Endothelial cell of umbilical vein (primary cell): ENCODE measurements around the gene RNF130. TPM values are rescaled to one million over a fixed set of nuclear protein-coding genes. Genes with fewer than 3 reads are reported as not detected.

Source experiments
- BruUV-seq: library from RNA; stranded (reverse); fragments of 400-500 nt; replicated peaks from 2 replicates; lab custom pipeline; 2021; lab: Mats Ljungman, UMichigan
- CTCF ChIA-PET: fragments of 300-600, 350-600 bp; sonication (Branson Sonifier 250); formaldehyde crosslinking; loops from one replicate; lab custom pipeline; 2021; ENCODE audit warnings: antibody characterized with exemption, inconsistent platforms; lab: Charles Lee
- POLR2A ChIA-PET: fragments of 300-600, 350-600 bp; sonication (Branson Sonifier 250); formaldehyde crosslinking; loops from one replicate; lab custom pipeline; 2021; ENCODE audit warnings: antibody characterized with exemption, inconsistent platforms; lab: Charles Lee
- DNase-seq: peaks from one replicate; pipeline ENCODE4 v3.0.0-alpha.2; 2011; ENCODE audit warnings: low read depth, low spot score
- FAIRE-seq: peaks from 2 replicates; lab custom pipeline; 2011; peaks lifted over from hg19 to GRCh38; lab: Jason Lieb, UNC
- H2AFZ ChIP-seq: 2 replicates; pipeline ENCODE4 v1.6.0; 2012; ENCODE audit warnings: low read depth, low read length, control low read depth, inconsistent platforms
- H3K27ac ChIP-seq: 2 replicates; pipeline ENCODE4 v1.5.1; 2011; ENCODE audit warnings: low read depth, mild to moderate bottlenecking, control low read depth, low read length, moderate library complexity; ENCODE audit not compliant: insufficient read depth
- H3K27me3 ChIP-seq, 2 experiments: 2 replicates each; pipeline versions ENCODE4 v1.6.0 to v1.6.1; 2011; ENCODE audit warnings: low read length in 2 of 2, mixed read lengths in 1 of 2; ENCODE audit not compliant: control insufficient read depth in 2 of 2, insufficient read depth in 2 of 2
- H3K36me3 ChIP-seq, 2 experiments: 2 replicates in 1 of 2; 3 replicates in 1 of 2; pipeline ENCODE4 v1.5.1; 2011; ENCODE audit warnings: low read length in 2 of 2, mild to moderate bottlenecking in 1 of 2, moderate library complexity in 1 of 2; ENCODE audit not compliant: control insufficient read depth in 2 of 2, insufficient read depth in 2 of 2; ENCODE audit errors: extremely low read depth in 1 of 2
- H3K4me1 ChIP-seq: 3 replicates; pipeline ENCODE4 v1.5.1; 2011; ENCODE audit warnings: mild to moderate bottlenecking, low read length; ENCODE audit not compliant: control insufficient read depth, insufficient read depth; ENCODE audit errors: extremely low read depth
- H3K4me2 ChIP-seq: 2 replicates; pipeline ENCODE4 v1.6.1; 2011; ENCODE audit warnings: low read length, control low read depth, mixed read lengths; ENCODE audit not compliant: insufficient read depth
- H3K4me3 ChIP-seq, 3 experiments: fragments of 200-600 bp in 1 of 3; sonication (generic), shearing (Covaris generic) in 1 of 3; replicated peaks in 1 of 3; 2 replicates each; pipeline ENCODE4 v1.5.1; 2011 to 2016; ENCODE audit warnings: control low read depth in 3 of 3, low read length in 3 of 3, mild to moderate bottlenecking in 2 of 3, inconsistent platforms in 1 of 3, low read depth in 1 of 3, moderate library complexity in 1 of 3; ENCODE audit not compliant: insufficient read depth in 1 of 3
- H3K79me2 ChIP-seq: 2 replicates; pipeline ENCODE4 v1.6.0; 2012; ENCODE audit warnings: low read length, inconsistent platforms; ENCODE audit not compliant: control insufficient read depth, insufficient read depth
- H3K9ac ChIP-seq: replicated peaks from 2 replicates; pipeline ENCODE3; 2011; ENCODE audit warnings: low read length, control low read depth; ENCODE audit not compliant: insufficient read depth; ENCODE audit errors: extremely low read depth
- H3K9me1 ChIP-seq: replicated peaks from 3 replicates; pipeline ENCODE4 v1.6.0; 2011; ENCODE audit warnings: mild to moderate bottlenecking, low read length; ENCODE audit not compliant: control insufficient read depth, insufficient read depth; ENCODE audit errors: extremely low read depth
- H3K9me3 ChIP-seq: replicated peaks from 2 replicates; pipeline ENCODE4 v1.5.1; 2012; ENCODE audit warnings: low read length, inconsistent platforms; ENCODE audit not compliant: control insufficient read depth, insufficient read depth
- H4K20me1 ChIP-seq: replicated peaks from 2 replicates; pipeline ENCODE3; 2011; ENCODE audit warnings: mild to moderate bottlenecking, low read length; ENCODE audit not compliant: control insufficient read depth, insufficient read depth; ENCODE audit errors: extremely low read depth
- FOS ChIP-seq: IDR thresholded peaks from 2 replicates; pipeline ENCODE4 v1.6.1; 2011; ENCODE audit warnings: mild to moderate bottlenecking, low read length, moderate library complexity, borderline replicate concordance; ENCODE audit not compliant: insufficient read depth
- JUN ChIP-seq: IDR thresholded peaks from 2 replicates; pipeline ENCODE4 v1.6.1; 2011; ENCODE audit warnings: borderline replicate concordance, low read depth; ENCODE audit not compliant: insufficient read length, insufficient read depth
- MYC ChIP-seq: IDR thresholded peaks from one replicate; pipeline ENCODE4 v1.6.1; 2011; ENCODE audit warnings: mild to moderate bottlenecking, low read depth, low read length
- POLR2A ChIP-seq: IDR thresholded peaks from 2 replicates; pipeline ENCODE4 v1.6.1; 2012; ENCODE audit warnings: low read depth, mild to moderate bottlenecking, control low read depth, low read length
- POLR2AphosphoS5 ChIP-seq: IDR thresholded peaks from 2 replicates; pipeline ENCODE4 v1.6.1; 2012; ENCODE audit warnings: low read depth, mild to moderate bottlenecking, control low read depth, low read length, moderate library complexity; ENCODE audit not compliant: insufficient read depth
- dilution Hi-C: fragments of 300-500 bp; cut with MboI; formaldehyde crosslinking; loops from one replicate; pipeline ENCODE4 v1.15.0; 2019; ENCODE audit warnings: low sequenced_read_pairs; ENCODE audit not compliant: extremely low pct_ligation_motif_present
- intact Hi-C: fragments of 100-400 bp; cut with micrococcal nuclease; formaldehyde crosslinking; loops from one replicate; pipeline ENCODE4 v1.10.0; 2022
- polyA plus RNA-seq, 4 experiments: library from polyadenylated mRNA; depleted of rRNA in 3 of 4; stranded (reverse) in 3 of 4; unstranded in 1 of 4; fragments of >200 nt; gene quantifications; 2 replicates each; pipeline versions ENCODE4 v1.2.1 to v1.2.3, GENCODE V29; 2011 to 2012; ENCODE audit warnings: missing spikeins in 1 of 4
- total RNA-seq: library from RNA; stranded (reverse); gene quantifications from 2 replicates; pipeline ENCODE4 v1.2.3, GENCODE V29; 2021
- TF ChIP-seq, protein P1 (sequence below), 2 donors: IDR thresholded peaks; 1 replicate in 1 of 2; 2 replicates in 1 of 2; pipeline ENCODE4 v1.5.1; 2011; ENCODE audit warnings: low read length in 2 of 2, mild to moderate bottlenecking in 2 of 2, moderate library complexity in 2 of 2, control low read depth in 1 of 2, inconsistent platforms in 1 of 2, low read depth in 1 of 2; ENCODE audit not compliant: insufficient read depth in 1 of 2; ENCODE audit errors: extremely low read depth in 1 of 2
- TF ChIP-seq, protein P2 (sequence below): IDR thresholded peaks from 2 replicates; pipeline ENCODE4 v1.6.1; 2011; ENCODE audit not compliant: insufficient read depth, insufficient read length

RNF130 gene
- total and polyA plus RNA-seq, 2 donors (not counting 3 experiments of a cell fraction or from before 2014, with no cell fraction given): 43.0 to 43.1 TPM

DNA sequence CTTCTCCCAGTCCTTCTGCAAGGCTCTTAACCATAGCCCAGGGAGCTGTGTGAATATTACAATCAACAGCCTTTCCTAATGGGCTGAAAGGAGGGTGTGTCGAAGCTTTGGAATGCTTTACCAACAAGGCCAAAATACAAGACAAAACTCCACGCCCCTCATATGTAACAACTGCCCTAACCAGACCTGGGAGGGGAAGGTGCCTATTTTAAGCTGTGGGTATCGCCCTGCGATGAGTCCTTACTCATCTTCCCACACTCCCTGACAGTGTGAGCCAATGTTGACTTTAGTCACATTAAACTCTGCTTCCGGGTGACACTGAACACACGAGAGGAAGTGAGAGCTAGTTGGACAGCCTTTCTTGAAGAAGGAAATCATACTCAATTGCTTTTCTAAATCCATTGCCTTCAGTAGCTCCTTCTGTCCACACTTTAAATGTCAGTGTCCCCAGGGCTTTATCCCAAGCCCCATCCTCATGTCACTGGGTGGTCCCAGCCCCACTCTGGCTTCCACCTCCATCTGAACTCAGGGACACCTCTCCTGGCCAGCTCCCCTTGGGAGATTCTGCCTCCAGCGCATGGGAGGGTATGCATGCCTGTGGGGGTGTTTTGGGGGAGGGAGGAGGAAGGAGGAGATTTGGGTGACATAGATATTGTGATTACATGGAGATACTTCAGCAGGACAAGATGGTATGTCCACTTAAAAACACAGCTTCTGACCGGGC, 157.4 kb downstream of the RNF130 start:
- POLR2A ChIA-PET: interaction anchor here (0.6 kb wide), 1 partner anchor 223 kb away, joined by 3 read pairs; no protein-coding TSS in a partner anchor
- TF ChIP-seq, protein P1, sequence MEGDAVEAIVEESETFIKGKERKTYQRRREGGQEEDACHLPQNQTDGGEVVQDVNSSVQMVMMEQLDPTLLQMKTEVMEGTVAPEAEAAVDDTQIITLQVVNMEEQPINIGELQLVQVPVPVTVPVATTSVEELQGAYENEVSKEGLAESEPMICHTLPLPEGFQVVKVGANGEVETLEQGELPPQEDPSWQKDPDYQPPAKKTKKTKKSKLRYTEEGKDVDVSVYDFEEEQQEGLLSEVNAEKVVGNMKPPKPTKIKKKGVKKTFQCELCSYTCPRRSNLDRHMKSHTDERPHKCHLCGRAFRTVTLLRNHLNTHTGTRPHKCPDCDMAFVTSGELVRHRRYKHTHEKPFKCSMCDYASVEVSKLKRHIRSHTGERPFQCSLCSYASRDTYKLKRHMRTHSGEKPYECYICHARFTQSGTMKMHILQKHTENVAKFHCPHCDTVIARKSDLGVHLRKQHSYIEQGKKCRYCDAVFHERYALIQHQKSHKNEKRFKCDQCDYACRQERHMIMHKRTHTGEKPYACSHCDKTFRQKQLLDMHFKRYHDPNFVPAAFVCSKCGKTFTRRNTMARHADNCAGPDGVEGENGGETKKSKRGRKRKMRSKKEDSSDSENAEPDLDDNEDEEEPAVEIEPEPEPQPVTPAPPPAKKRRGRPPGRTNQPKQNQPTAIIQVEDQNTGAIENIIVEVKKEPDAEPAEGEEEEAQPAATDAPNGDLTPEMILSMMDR (IDR thresholded peaks at IDR 0.05; ENCODE audit: extremely low read depth in 1 of 2, insufficient read depth in 1 of 2, low read depth in 1 of 2, low read length in 2 of 2): no peak
- no peak for TF ChIP-seq JUN
- TF ChIP-seq, protein P2, sequence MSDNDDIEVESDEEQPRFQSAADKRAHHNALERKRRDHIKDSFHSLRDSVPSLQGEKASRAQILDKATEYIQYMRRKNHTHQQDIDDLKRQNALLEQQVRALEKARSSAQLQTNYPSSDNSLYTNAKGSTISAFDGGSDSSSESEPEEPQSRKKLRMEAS: no peak
- TF ChIP-seq POLR2A: no peak
- no peaks in the 10 kb centered on the region for H3K36me3 ChIP-seq
- no peak for FAIRE-seq
- H4K20me1 ChIP-seq: no peaks in the 10 kb centered on the region
- H3K9ac ChIP-seq: no peak overlapping the region
- H3K27me3 ChIP-seq: peaks cover 0 to 2% of the 10 kb centered on the region in 2 experiments
- peak overlapping the region; percentile 73 for H2AFZ ChIP-seq
- no peak for DNase-seq
- CTCF ChIA-PET: no interaction called here
- no peak overlapping the region for H3K4me2 ChIP-seq
- H3K4me3 ChIP-seq: no peak overlapping the region
- no peak overlapping the region for H3K27ac ChIP-seq
- H3K4me1 ChIP-seq: no peaks in the 10 kb centered on the region
- H3K79me2 ChIP-seq: no peaks in the 10 kb centered on the region
- no TSS peak for BruUV-seq
- dilution Hi-C loops: no loop called here
- H3K9me3 ChIP-seq: no peaks in the 10 kb centered on the region
- intact Hi-C loops: no loop called here
- H3K9me1 ChIP-seq: no peaks in the 10 kb centered on the region

DNA sequence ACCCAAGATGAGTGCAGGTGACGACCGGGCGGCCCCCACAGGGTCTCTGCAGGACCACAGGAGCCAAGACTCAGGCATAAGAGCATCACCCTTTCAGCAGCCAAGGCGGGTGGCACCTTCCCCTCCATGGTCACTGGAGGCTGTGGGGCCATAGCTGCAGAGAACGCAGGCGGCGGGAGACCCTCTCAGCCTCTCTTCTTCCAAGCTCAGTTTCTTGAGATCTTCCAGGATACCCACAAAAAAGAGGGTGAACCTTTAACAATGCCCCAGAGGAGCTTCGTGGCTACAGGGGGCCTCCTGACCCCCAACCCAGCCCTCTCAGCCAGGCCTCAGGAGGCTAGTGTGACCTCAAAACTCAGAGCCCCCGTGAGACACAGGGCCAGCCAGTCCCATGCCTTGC, 158.1 kb downstream of the RNF130 start:
- H3K4me2 ChIP-seq: no peak overlapping the region
- H3K9me3 ChIP-seq: no peaks in the 10 kb centered on the region
- dilution Hi-C loops: no loop called here
- CTCF ChIA-PET: no interaction called here
- H3K9ac ChIP-seq: no peak overlapping the region
- no peak overlapping the region for H2AFZ ChIP-seq
- no peak overlapping the region for H3K4me3 ChIP-seq
- no peak for FAIRE-seq
- no peaks in the 10 kb centered on the region for H3K4me1 ChIP-seq
- DNase-seq: no peak
- POLR2A ChIA-PET: no interaction called here
- no peaks in the 10 kb centered on the region for H3K36me3 ChIP-seq
- no peaks in the 10 kb centered on the region for H3K9me1 ChIP-seq
- TF ChIP-seq POLR2AphosphoS5: no peak
- TF ChIP-seq, protein P1 (IDR thresholded peaks at IDR 0.05; ENCODE audit: extremely low read depth in 1 of 2, insufficient read depth in 1 of 2, low read depth in 1 of 2, low read length in 2 of 2): no peak
- no peak for TF ChIP-seq FOS
- no peak for TF ChIP-seq MYC
- intact Hi-C loops: no loop called here
- H3K27ac ChIP-seq: no peak overlapping the region
- H3K79me2 ChIP-seq: no peaks in the 10 kb centered on the region
- peaks cover 0 to 2% of the 10 kb centered on the region in 2 experiments for H3K27me3 ChIP-seq
- no TSS peak for BruUV-seq
- no peaks in the 10 kb centered on the region for H4K20me1 ChIP-seq
